ENCODE data around the gene FBXO8.

The FBXO8 gene

DNA sequence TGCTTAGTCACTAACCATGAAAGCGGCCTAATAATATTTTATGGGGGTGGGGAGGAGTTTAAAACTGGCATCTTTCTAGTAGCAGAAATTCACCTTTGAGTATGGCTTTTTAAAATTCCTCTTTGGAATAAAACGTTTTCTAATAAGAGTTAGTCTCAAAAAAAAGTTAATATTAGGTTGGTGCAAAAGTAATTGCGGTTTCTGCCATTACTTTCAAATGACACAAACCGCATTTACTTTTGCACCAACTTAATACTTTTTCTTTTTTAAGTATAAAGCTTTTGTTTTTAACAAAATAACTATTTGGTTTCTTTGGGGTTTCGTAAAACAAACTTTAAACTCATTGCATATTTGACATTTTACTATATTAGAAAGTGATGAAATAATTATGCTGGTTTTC is 68.4 kb downstream of the FBXO8 start:
- Histone ChIP-seq H3K36me3 (ENCODE audit: insufficient read depth, low read depth, low read length) (no peaks in the 10 kb centered on the region), H3K4me1 (ENCODE audit: insufficient read depth, low read length) (peaks cover 15% of the 10 kb centered on the region), H3K9ac (ENCODE audit: low read depth, low read length) (no peak overlapping the region), H3K4me3 (ENCODE audit: low read length) (peak overlapping the region; percentile 57; the same call in 1 of the 2 replicates), H3K27me3 (ENCODE audit: insufficient read depth, low read length) (peaks cover 100% of the 10 kb centered on the region), H3K27ac (ENCODE audit: low read length) (no peak overlapping the region), H3K9me3 (ENCODE audit: insufficient read depth, low read depth, low read length) (no peaks in the 10 kb centered on the region; the same call in 1 of the 2 replicates)

DNA sequence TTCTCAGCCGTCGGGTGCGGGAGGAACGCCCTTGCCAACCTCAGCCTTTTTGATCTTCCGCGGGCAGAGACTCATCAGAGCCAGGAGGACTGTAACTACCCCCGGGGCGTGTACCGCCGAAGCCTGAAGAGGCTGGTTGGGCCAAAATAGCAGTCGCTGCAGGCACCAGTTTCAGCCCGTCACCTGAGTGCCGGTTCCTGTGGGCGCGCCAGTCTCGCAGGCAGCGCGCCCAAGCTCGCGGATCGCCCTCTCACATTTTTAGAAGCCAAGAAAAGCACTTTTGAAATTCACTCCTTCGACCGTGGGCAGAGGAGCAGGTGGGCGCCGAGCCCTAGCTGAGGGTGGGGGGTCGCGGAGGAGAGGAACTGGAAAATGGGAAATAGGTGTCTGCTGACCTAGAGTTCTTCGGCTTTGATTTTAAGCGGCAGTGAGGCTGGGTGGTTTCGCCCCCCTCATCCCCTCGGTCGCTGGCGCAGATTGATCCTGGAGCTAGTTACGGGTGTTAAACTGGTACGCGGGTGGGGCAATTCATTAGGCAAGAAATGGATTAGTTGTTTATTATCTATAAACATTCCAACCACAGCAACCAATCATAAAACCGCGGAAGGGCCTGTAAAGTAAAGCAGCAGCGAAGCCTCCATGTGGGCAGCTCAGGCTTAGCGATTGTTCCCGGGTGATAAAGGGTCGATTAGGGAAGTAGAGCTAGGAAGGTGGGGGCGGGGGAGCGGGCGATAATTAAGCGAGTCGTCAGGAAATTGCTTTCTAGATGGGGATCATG is 69.2 kb downstream of the FBXO8 start:
- Histone ChIP-seq H3K27ac (ENCODE audit: low read length) (no peak overlapping the region), H3K36me3 (ENCODE audit: insufficient read depth, low read depth, low read length) (no peaks in the 10 kb centered on the region), H3K27me3 (ENCODE audit: insufficient read depth, low read length) (peaks cover 100% of the 10 kb centered on the region), H3K4me1 (ENCODE audit: insufficient read depth, low read length) (peaks cover 15% of the 10 kb centered on the region), H3K9me3 (ENCODE audit: insufficient read depth, low read depth, low read length) (no peaks in the 10 kb centered on the region; the same call in 1 of the 2 replicates), H3K9ac (ENCODE audit: low read depth, low read length) (no peak overlapping the region), H3K4me3 (ENCODE audit: low read length) (peak overlapping the region; percentile 57)

DNA sequence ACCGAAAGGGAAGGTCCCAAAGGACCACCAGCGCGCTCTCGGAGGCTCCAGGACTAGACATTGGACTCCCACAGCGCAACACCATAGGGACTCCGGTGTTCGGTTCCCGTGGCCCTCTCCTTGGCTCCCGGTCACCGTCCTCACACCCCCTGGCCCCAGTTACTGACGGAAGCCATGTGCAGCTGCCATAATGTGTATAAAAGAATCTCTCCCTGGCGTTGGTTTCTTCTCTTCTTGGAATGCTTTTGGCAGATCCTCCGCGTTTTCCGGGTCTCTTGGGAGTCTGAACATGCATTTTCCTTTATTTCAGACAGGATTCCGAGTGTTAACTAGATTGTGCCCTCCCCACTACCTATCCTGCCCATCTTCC is 69.8 kb downstream of the FBXO8 start:
- Histone ChIP-seq H3K9ac (ENCODE audit: low read depth, low read length) (no peak overlapping the region), H3K27me3 (ENCODE audit: insufficient read depth, low read length) (peaks cover 100% of the 10 kb centered on the region), H3K27ac (ENCODE audit: low read length) (no peak overlapping the region), H3K36me3 (ENCODE audit: insufficient read depth, low read depth, low read length) (no peaks in the 10 kb centered on the region), H3K4me3 (ENCODE audit: low read length) (peak overlapping the region; percentile 57; the same call in 1 of the 2 replicates), H3K9me3 (ENCODE audit: insufficient read depth, low read depth, low read length) (no peaks in the 10 kb centered on the region; the same call in 1 of the 2 replicates), H3K4me1 (ENCODE audit: insufficient read depth, low read length) (peaks cover 15% of the 10 kb centered on the region)

DNA sequence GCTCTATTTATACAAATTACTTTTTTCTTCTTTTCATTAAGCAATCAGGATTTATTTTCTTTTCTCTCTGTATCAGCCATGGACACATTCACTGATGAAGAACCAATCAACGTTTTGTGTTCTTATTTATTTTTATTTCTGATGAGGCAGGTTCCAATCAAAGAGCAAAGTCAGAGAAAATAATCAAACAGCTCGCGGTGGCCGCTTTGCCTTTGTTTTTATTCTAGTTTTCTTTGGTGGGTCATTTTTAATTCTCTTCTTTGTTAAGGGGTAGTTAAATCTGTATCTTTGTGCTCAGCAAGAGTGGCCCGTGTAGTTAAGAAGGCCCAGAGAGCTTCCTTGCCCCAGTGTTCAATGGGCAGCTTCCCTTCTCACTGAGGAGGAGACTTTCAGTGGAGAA is 71.4 kb downstream of the FBXO8 start:
- no peak overlapping the region for H3K27ac ChIP-seq (ENCODE audit: low read length)
- peaks cover 99% of the 10 kb centered on the region for H3K27me3 ChIP-seq (ENCODE audit: insufficient read depth, low read length)
- H3K4me3 ChIP-seq (ENCODE audit: low read length): no peak overlapping the region
- H3K9me3 ChIP-seq (ENCODE audit: insufficient read depth, low read depth, low read length): no peaks in the 10 kb centered on the region
- H3K9ac ChIP-seq (ENCODE audit: low read depth, low read length): no peak overlapping the region
- H3K36me3 ChIP-seq (ENCODE audit: insufficient read depth, low read depth, low read length): no peaks in the 10 kb centered on the region
- H3K4me1 ChIP-seq (ENCODE audit: insufficient read depth, low read length): peaks cover 3% of the 10 kb centered on the region

DNA sequence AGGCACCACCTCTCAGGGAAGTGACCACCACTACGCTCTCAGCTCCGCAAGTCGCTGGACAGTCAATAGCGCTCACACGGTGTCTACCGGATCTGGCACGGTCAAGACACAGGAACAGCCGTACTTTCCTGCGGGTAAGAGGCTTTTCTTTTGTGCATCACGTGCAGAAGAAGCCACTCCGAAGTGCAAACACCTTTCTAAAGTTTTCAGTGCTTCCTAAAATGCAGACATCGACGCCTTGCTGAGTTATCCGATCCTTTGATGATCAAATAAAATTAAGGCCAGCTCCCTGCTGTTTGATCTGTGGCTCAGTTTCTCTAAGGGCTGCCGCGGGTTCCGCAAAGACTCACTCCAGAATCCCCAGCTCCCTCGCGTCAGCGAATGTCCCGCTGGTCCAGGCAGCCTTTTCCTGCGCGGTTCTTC is 71.8 kb downstream of the FBXO8 start:
- Histone ChIP-seq H3K9me3 (ENCODE audit: insufficient read depth, low read depth, low read length) (no peaks in the 10 kb centered on the region), H3K36me3 (ENCODE audit: insufficient read depth, low read depth, low read length) (no peaks in the 10 kb centered on the region), H3K27ac (ENCODE audit: low read length) (no peak overlapping the region), H3K27me3 (ENCODE audit: insufficient read depth, low read length) (peaks cover 97% of the 10 kb centered on the region), H3K9ac (ENCODE audit: low read depth, low read length) (no peak overlapping the region), H3K4me3 (ENCODE audit: low read length) (0 out of 2 replicates have a peak overlapping the region, but pooled peaks have one; percentile 35), H3K4me1 (ENCODE audit: insufficient read depth, low read length) (peaks cover 3% of the 10 kb centered on the region)

DNA sequence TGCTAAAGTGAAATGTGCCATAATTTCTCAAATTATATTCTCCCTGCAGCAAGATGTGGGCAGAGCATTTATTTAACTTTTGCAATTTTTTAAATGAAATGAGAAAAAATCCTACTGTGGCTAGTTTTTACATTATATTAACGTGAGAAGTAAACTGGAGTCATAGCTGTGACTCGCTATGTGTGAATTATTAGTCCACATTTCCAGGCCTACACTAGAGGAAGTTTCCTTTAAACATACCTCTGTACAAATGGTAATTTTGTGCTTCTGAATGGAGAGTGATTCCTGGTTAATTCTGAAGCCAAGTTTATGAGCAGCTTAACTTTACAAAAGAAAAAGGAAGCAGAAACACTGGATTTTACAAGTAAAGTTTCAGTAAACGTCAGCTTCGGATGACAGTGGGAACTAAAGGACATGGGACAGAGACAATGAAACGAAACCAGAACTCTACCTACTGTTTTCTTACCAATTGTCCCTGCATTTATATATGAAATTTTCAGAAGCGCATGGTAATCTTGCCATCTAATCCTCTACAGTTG is 72.4 kb downstream of the FBXO8 start:
- H3K9me3 ChIP-seq (ENCODE audit: insufficient read depth, low read depth, low read length): no peaks in the 10 kb centered on the region
- peaks cover 91% of the 10 kb centered on the region for H3K27me3 ChIP-seq (ENCODE audit: insufficient read depth, low read length)
- no peaks in the 10 kb centered on the region for H3K36me3 ChIP-seq (ENCODE audit: insufficient read depth, low read depth, low read length)
- no peak overlapping the region for H3K9ac ChIP-seq (ENCODE audit: low read depth, low read length)
- H3K27ac ChIP-seq (ENCODE audit: low read length): no peak overlapping the region
- peaks cover 3% of the 10 kb centered on the region for H3K4me1 ChIP-seq (ENCODE audit: insufficient read depth, low read length)
- H3K4me3 ChIP-seq (ENCODE audit: low read length): no peak overlapping the region

DNA sequence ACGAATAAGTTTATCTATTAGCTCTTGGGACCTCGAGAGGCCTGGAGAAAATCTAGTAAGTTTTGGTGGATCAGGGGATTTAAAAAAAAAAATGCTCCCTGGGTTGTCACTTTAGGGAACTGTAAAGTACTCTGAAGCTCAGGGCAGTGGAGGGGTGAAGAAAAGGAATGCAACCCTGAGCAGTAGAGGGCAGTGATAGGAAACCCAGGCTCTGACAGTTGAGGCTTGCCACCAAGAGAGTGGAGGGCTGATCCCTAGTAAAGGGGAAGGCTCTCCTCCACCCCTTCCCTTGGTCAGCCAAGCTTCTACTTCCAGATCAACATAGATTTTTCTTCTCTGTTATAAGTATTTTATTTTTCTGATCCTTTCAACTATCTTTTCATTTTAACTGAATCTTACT is 73.1 kb downstream of the FBXO8 start:
- Histone ChIP-seq H3K9me3 (ENCODE audit: insufficient read depth, low read depth, low read length) (no peaks in the 10 kb centered on the region), H3K4me3 (ENCODE audit: low read length) (no peak overlapping the region), H3K9ac (ENCODE audit: low read depth, low read length) (no peak overlapping the region), H3K27me3 (ENCODE audit: insufficient read depth, low read length) (peaks cover 85% of the 10 kb centered on the region), H3K4me1 (ENCODE audit: insufficient read depth, low read length) (peaks cover 3% of the 10 kb centered on the region), H3K36me3 (ENCODE audit: insufficient read depth, low read depth, low read length) (no peaks in the 10 kb centered on the region), H3K27ac (ENCODE audit: low read length) (no peak overlapping the region)

DNA sequence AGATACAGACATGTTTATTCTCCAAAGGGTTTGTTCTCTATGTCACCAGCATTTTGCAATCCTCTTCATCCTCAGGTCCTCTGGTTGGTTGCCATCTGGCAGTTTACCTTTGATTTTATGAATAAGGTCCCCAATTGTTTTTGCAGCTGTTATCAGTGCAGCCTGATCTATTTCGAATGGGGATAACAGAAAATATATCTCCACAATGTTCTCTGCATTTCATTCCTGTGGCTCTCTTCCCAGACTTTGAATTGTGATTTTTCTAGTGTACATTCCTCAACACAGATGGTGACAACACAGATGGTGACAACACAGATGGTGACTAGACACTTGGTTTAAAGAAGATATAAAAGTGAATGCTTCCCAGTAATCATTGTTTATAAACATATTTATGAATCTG is 74.1 kb downstream of the FBXO8 start:
- no peak overlapping the region for H3K27ac ChIP-seq (ENCODE audit: low read length)
- H3K27me3 ChIP-seq (ENCODE audit: insufficient read depth, low read length): peaks cover 79% of the 10 kb centered on the region
- no peak overlapping the region for H3K9ac ChIP-seq (ENCODE audit: low read depth, low read length)
- H3K4me1 ChIP-seq (ENCODE audit: insufficient read depth, low read length): peaks cover 3% of the 10 kb centered on the region
- no peaks in the 10 kb centered on the region for H3K9me3 ChIP-seq (ENCODE audit: insufficient read depth, low read depth, low read length)
- no peak overlapping the region for H3K4me3 ChIP-seq (ENCODE audit: low read length)
- H3K36me3 ChIP-seq (ENCODE audit: insufficient read depth, low read depth, low read length): no peaks in the 10 kb centered on the region

DNA sequence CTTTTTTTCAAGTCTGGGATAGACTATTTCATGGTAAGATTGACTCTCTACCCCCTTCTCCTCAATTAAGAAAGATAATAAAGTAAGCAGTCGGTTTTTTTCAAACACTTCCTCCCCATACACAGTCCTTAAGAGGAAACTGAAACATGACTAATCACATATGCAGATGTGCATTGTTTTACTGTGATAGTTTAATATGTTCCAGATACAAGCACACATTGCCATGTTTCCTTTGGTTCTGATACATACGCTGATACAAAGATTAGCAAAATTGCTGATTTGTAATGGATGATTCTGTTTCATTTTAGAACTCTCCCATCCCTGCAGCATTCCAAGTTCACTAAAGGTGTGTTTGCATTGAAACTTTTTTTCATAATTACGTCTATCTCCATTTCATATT is 76.1 kb downstream of the FBXO8 start:
- H3K36me3 ChIP-seq (ENCODE audit: insufficient read depth, low read depth, low read length): no peaks in the 10 kb centered on the region
- no peak overlapping the region for H3K9ac ChIP-seq (ENCODE audit: low read depth, low read length)
- H3K4me1 ChIP-seq (ENCODE audit: insufficient read depth, low read length): no peaks in the 10 kb centered on the region; the same call in 1 of the 2 replicates
- H3K27ac ChIP-seq (ENCODE audit: low read length): no peak overlapping the region
- no peaks in the 10 kb centered on the region for H3K9me3 ChIP-seq (ENCODE audit: insufficient read depth, low read depth, low read length)
- H3K4me3 ChIP-seq (ENCODE audit: low read length): no peak overlapping the region
- H3K27me3 ChIP-seq (ENCODE audit: insufficient read depth, low read length): peaks cover 60% of the 10 kb centered on the region

DNA sequence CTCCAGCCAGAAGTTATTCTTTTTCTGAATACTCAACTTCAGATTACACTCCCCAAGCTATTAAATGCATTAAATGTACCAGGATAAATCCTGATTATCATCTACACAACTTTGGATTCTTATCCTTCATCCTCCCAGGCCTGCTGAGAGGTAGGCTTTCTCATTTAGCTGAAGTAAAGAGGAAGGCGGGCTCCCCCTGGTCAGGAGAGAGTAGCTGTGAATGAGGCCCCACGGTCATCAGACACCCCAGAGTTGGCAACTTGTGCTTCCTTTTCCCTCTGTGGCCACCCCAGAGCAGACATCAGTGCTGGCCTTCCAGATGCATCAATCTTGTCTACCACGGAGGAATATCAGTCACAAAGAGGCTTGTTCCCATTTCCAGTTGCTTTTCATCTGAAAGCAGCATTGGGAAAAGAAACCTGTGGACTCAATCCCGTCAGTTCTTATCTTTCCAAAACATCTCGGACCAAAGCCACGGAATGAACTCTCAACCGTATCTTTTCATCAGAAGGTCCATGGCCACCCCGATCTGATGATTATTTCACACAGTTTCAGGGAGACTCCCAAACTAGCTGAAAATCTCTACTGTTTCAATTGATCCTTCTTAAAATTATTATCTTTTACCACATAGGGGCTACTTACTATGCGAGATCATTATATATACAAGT is 79.2 kb downstream of the FBXO8 start:
- Histone ChIP-seq H3K9ac (ENCODE audit: low read depth, low read length) (no peak overlapping the region), H3K9me3 (ENCODE audit: insufficient read depth, low read depth, low read length) (no peaks in the 10 kb centered on the region), H3K4me1 (ENCODE audit: insufficient read depth, low read length) (no peaks in the 10 kb centered on the region), H3K27me3 (ENCODE audit: insufficient read depth, low read length) (peaks cover 32% of the 10 kb centered on the region), H3K27ac (ENCODE audit: low read length) (no peak overlapping the region), H3K4me3 (ENCODE audit: low read length) (no peak overlapping the region), H3K36me3 (ENCODE audit: insufficient read depth, low read depth, low read length) (no peaks in the 10 kb centered on the region)

DNA sequence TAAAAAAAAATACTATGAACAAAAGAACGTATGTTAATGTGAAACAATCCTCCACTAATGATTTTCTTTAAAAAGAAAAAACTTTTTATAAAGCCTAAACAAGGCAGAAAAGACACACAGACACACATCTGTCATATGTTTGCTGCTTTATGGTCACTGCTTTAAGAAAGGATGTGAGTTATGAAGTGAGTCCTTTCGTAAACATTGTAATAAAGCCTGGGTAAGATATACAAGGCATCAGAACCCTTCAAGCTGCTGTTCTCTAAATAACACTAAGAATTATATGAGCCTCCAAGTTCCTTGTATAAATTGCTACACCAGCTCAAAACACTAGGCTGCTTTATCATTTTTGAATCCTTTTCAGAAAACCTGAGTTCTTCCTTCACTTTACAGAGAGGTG is 81.6 kb downstream of the FBXO8 start:
- Histone ChIP-seq H3K27me3 (ENCODE audit: insufficient read depth, low read length) (peaks cover 9% of the 10 kb centered on the region), H3K9ac (ENCODE audit: low read depth, low read length) (no peak overlapping the region), H3K4me3 (ENCODE audit: low read length) (no peak overlapping the region)

DNA sequence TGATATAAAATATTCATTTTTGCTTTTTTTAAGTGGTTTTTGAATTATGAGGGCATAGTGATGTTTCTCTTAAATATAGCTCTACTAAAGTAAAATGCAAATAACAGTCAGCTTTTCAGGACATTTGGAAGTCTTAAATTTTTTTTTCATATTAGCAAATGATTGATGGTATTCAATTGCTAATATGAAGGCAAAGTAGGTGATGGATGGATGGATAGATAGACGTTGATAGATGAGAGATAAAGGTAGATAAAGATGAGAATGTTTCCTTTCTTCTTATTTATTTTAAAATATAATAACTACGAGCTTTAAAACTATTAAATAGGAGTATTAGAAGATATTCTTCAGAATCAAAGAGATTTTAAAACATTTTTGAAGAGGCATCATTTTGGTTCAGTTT is 83.7 kb downstream of the FBXO8 start:
- Histone ChIP-seq H3K4me3 (ENCODE audit: low read length) (no peak overlapping the region), H3K9me3 (ENCODE audit: insufficient read depth, low read depth, low read length) (no peaks in the 10 kb centered on the region), H3K36me3 (ENCODE audit: insufficient read depth, low read depth, low read length) (no peaks in the 10 kb centered on the region), H3K27ac (ENCODE audit: low read length) (no peak overlapping the region), H3K27me3 (ENCODE audit: insufficient read depth, low read length) (peaks cover 4% of the 10 kb centered on the region; the same call in 1 of the 2 replicates), H3K9ac (ENCODE audit: low read depth, low read length) (no peak overlapping the region), H3K4me1 (ENCODE audit: insufficient read depth, low read length) (no peaks in the 10 kb centered on the region)

More for the DNA sequence above, 81.6 kb downstream of the FBXO8 start:
- no peaks in the 10 kb centered on the region for H3K36me3 ChIP-seq (ENCODE audit: insufficient read depth, low read depth, low read length)
- H3K27ac ChIP-seq (ENCODE audit: low read length): no peak overlapping the region
- H3K4me1 ChIP-seq (ENCODE audit: insufficient read depth, low read length): no peaks in the 10 kb centered on the region
- H3K9me3 ChIP-seq (ENCODE audit: insufficient read depth, low read depth, low read length): no peaks in the 10 kb centered on the region

Measured in iPS-20b (cell line).